VCaP (cell line): Measurements from ENCODE around the gene KCNH8.

Experiments
- H3K27ac ChIP-seq: fragments of 450-650 bp; 2 replicates; pipeline ENCODE4 v1.5.1; 2017
- CTCF ChIP-seq: fragments of 450-650 bp; conservative IDR thresholded peaks from 2 replicates; pipeline ENCODE4 v1.5.1; 2017; ENCODE audit warnings: mild to moderate bottlenecking, moderate library complexity

KCNH8 gene

DNA sequence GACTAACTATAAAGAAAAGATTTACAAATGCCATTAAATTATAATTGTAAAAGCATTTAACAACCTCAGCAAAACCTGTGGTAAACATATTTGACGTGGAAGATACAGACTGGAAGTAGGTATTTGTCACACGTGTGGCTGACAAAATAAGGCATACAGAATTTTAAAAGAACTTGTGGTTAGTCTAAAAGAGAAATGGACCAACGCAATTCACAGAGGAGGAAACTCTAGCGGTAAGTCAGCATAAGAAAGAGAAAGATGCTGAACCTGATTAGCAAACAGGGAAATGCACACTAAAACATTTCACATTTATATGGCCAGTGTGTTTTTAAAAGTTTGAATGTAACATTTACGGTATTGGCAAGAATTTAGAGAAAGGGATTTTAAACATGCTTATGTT is 35.3 kb downstream of the KCNH8 start:
- no peak for TF ChIP-seq CTCF
- H3K27ac ChIP-seq, result no peak overlapping the region

DNA sequence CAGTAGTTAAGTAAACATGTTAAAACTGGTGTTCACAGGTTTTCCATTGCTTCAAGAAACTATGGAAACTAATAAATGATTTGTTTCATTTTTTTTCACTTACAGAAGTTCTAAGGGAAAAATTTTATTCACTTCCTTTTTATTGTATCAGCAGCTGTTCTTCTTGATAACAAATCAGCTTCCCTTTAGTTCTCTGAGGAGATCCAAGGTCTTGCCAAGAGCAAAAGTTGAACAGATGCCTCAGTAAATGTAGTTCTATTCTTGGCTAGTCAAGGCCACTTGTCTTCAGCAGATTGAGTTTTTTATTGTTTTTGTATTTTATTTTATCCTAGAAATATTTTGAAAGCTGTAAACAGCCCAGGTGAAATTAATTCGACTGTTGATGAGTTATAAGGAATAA is 41.8 kb downstream of the KCNH8 start:
- no peak for TF ChIP-seq CTCF

DNA sequence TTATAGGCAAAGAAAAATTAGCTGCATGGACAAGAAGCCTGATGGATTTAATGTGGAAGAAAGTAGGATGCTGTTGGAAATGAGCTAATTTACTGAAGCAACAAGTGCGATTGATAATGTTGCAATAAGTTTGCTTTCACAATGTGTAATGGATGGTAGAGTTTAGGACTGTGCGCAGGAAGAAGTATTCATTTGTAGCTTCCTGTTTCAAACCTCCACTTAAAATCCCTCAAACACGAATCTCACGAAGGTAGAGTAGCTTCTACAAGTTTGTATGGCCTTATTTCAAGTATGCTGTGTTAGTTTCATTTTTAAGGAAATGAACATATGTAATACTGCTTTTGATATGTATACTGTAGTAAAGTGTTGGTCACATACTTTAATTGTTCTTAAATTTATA is 42.3 kb downstream of the KCNH8 start:
- no peak for TF ChIP-seq CTCF
- no peak overlapping the region; the same call in 1 of the 2 replicates for H3K27ac ChIP-seq

More for the DNA sequence above, 41.8 kb downstream of the KCNH8 start:
- H3K27ac ChIP-seq, result no peak overlapping the region

DNA sequence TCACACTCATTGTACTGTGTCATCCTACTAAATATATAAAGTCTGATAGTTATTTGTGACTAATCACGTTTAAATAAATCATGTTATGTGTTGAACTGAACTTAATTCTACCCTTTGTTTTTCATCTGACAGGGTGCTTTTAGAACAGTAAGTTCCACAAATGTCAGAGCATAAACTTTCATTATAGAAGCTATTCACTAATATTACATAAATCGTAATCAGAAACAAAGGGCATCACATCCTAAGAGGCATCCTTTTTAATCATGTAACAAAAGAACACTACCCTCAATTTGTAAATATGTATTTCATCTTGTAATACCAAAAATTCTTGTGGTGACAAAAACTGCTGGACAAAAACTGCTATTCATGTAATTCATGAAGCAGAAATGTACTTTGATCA is 50.8 kb downstream of the KCNH8 start:
- no peak overlapping the region for H3K27ac ChIP-seq
- no peak for TF ChIP-seq CTCF

- H3K27ac ChIP-seq, result no peak overlapping the region
- TF ChIP-seq CTCF, result no peak
These were observed 54.0 kb downstream of the KCNH8 start for GRCh38 chr3:19202303-19202702.

- H3K27ac ChIP-seq, result no peak overlapping the region
- TF ChIP-seq CTCF, result no peak
These were observed 54.4 kb downstream of the KCNH8 start for GRCh38 chr3:19202754-19203153.

GRCh38 chr3:19206540-19206939 is 58.2 kb downstream of the KCNH8 start:
- H3K27ac ChIP-seq, result no peak overlapping the region
- no peak for TF ChIP-seq CTCF
